K562 (cell line): Measurements from ENCODE around the gene TDRD3. TPM values are rescaled to one million over a fixed set of nuclear protein-coding genes. Genes with fewer than 3 reads are reported as not detected.

Experiments
- ATAC-seq: fragments of 200-7000 bp; cut with Tn5 transposase; 3 replicates; pipeline ENCODE4 v1.9.1; 2020; ENCODE audit warnings: moderate library complexity
- BruUV-seq: library from RNA; stranded (reverse); fragments of 400-500 nt; replicated peaks from 2 replicates; lab custom pipeline; 2021; lab: Mats Ljungman, UMichigan
- CTCF ChIA-PET: fragments of 300-600 bp; formaldehyde crosslinking; extraction: SDS; loops from one replicate; lab custom pipeline; 2021; ENCODE audit warnings: low intra/inter-chr PET ratio; lab: Yijun Ruan, JAX
- POLR2A ChIA-PET: fragments of 300-600, 350-650 bp; sonication (Branson Sonifier 250); formaldehyde crosslinking; extraction: SDS; loops from one replicate; lab custom pipeline; 2021; ENCODE audit warnings: antibody characterized with exemption, inconsistent platforms; lab: Yijun Ruan, JAX
- DNase-seq, 4 experiments: peaks; one replicate each; pipeline versions ENCODE4 v3.0.0 to v3.0.0-alpha.2; 2011 to 2018; ENCODE audit warnings: low spot score in 3 of 4, mixed read lengths in 3 of 4; ENCODE audit errors: extremely low read depth in 1 of 4
- FAIRE-seq: peaks from 2 replicates; lab custom pipeline; 2011; peaks lifted over from hg19 to GRCh38; lab: Jason Lieb, UNC
- H2AFZ ChIP-seq: 2 replicates; pipeline ENCODE4 v1.6.0; 2011; ENCODE audit warnings: low read depth, low read length, control low read depth, inconsistent platforms
- H3K27ac ChIP-seq: fragments of 200-600 bp; 3 replicates; pipeline ENCODE4 v1.8.0; 2011; ENCODE audit warnings: low read depth, mild to moderate bottlenecking, control low read depth, inconsistent platforms, low read length, moderate library complexity, mixed read lengths; ENCODE audit errors: extremely low read depth
- H3K27me3 ChIP-seq, 2 experiments: fragments of 300-600 bp in 1 of 2; 2 replicates in 1 of 2; 3 replicates in 1 of 2; pipeline versions ENCODE4 v1.6.0 to v1.8.0; 2011; ENCODE audit warnings: inconsistent platforms in 2 of 2, low read length in 2 of 2, mild to moderate bottlenecking in 1 of 2, mixed read lengths in 1 of 2, moderate library complexity in 1 of 2; ENCODE audit not compliant: control insufficient read depth in 2 of 2, insufficient read depth in 2 of 2
- H3K36me3 ChIP-seq: fragments of 300-600 bp; 3 replicates; pipeline ENCODE4 v1.8.0; 2011; ENCODE audit warnings: mild to moderate bottlenecking, low read length, inconsistent platforms; ENCODE audit not compliant: control insufficient read depth, insufficient read depth
- H3K4me1 ChIP-seq, 2 experiments: fragments of 200-600 bp in 1 of 2; replicated peaks in 1 of 2; 2 replicates in 1 of 2; 3 replicates in 1 of 2; pipeline versions ENCODE4 v1.5.1 to v1.8.0; 2011; ENCODE audit warnings: inconsistent platforms in 2 of 2, low read length in 2 of 2, mild to moderate bottlenecking in 1 of 2, mixed read lengths in 1 of 2, moderate library complexity in 1 of 2; ENCODE audit not compliant: control insufficient read depth in 2 of 2, insufficient read depth in 2 of 2
- H3K4me2 ChIP-seq: 2 replicates; pipeline ENCODE4 v1.6.1; 2011; ENCODE audit warnings: low read length, control low read depth, inconsistent platforms, mixed read lengths; ENCODE audit not compliant: insufficient read depth
- H3K4me3 ChIP-seq: fragments of 200-600 bp; sonication (generic), shearing (Covaris generic); 2 replicates; pipeline ENCODE4 v1.5.1; 2016; ENCODE audit warnings: control low read depth, inconsistent platforms
- H3K79me2 ChIP-seq: fragments of 200-600 bp; 3 replicates; pipeline ENCODE4 v1.8.0; 2011; ENCODE audit warnings: low read length, inconsistent platforms; ENCODE audit not compliant: control insufficient read depth, insufficient read depth
- H3K9ac ChIP-seq, 2 experiments: 2 replicates each; pipeline versions ENCODE4 v1.6.0 to v1.6.1; 2011; ENCODE audit warnings: low read depth in 2 of 2, low read length in 2 of 2, control low read depth in 1 of 2, inconsistent platforms in 1 of 2, mild to moderate bottlenecking in 1 of 2, mixed read lengths in 1 of 2; ENCODE audit not compliant: insufficient read depth in 1 of 2
- H3K9me1 ChIP-seq: one replicate; pipeline ENCODE4 v1.6.0; 2011; ENCODE audit warnings: inconsistent platforms, mild to moderate bottlenecking, low read length, moderate library complexity; ENCODE audit not compliant: control insufficient read depth, insufficient read depth
- H3K9me3 ChIP-seq: replicated peaks from 2 replicates; pipeline ENCODE4 v1.5.1; 2011; ENCODE audit warnings: low read depth, low read length, inconsistent platforms; ENCODE audit not compliant: control insufficient read depth, insufficient read depth
- H4K20me1 ChIP-seq: replicated peaks from 2 replicates; pipeline ENCODE4 v1.6.1; 2011; ENCODE audit warnings: low read length, inconsistent platforms, mixed read lengths; ENCODE audit not compliant: control insufficient read depth, insufficient read depth
- ADNP ChIP-seq: fragments of 200-800 bp; sonication (Bioruptor generic); IDR thresholded peaks from 2 replicates; pipeline ENCODE4 v1.6.1; 2016; ENCODE audit warnings: missing genetic modification characterization, missing compliant biosample characterization
- BACH1 ChIP-seq: fragments of 200-800 bp; sonication (Bioruptor generic); IDR thresholded peaks from 2 replicates; pipeline ENCODE4 v1.6.1; 2016; ENCODE audit warnings: missing genetic modification characterization, missing compliant biosample characterization
- BCOR ChIP-seq: fragments of 450-650 bp; IDR thresholded peaks from 2 replicates; pipeline ENCODE4 v1.6.1; 2016
- CC2D1A ChIP-seq: fragments of 450-650 bp; IDR thresholded peaks from 2 replicates; pipeline ENCODE4 v1.6.1; 2017; ENCODE audit warnings: mild to moderate bottlenecking
- COPS2 ChIP-seq: fragments of 450-650 bp; conservative IDR thresholded peaks from 2 replicates; pipeline ENCODE4 v1.6.1; 2016; ENCODE audit warnings: mild to moderate bottlenecking, moderate library complexity
- CREB1 ChIP-seq, 2 experiments: sonication (generic) in 1 of 2; formaldehyde crosslinking in 1 of 2; IDR thresholded peaks; 2 replicates each; pipeline versions ENCODE4 v1.6.1 to v1.8.0; 2012 to 2022; ENCODE audit warnings: inconsistent platforms in 1 of 2, mild to moderate bottlenecking in 1 of 2, missing genetic modification reagents in 1 of 2, moderate library complexity in 1 of 2
- EZH2 ChIP-seq: IDR thresholded peaks from 2 replicates; pipeline ENCODE4 v1.6.1; 2012; ENCODE audit warnings: low read depth, mild to moderate bottlenecking, inconsistent platforms, low read length, borderline replicate concordance
- HDAC2 ChIP-seq: fragments of 450-650 bp; IDR thresholded peaks from 2 replicates; pipeline ENCODE4 v1.6.1; 2016; ENCODE audit warnings: mild to moderate bottlenecking
- KDM1A ChIP-seq, 2 experiments: fragments of 450-650 bp; IDR thresholded peaks; 2 replicates each; pipeline ENCODE4 v1.6.1; 2016; ENCODE audit warnings: mild to moderate bottlenecking in 2 of 2
- LARP7 ChIP-seq: fragments of 450-650 bp; IDR thresholded peaks from 2 replicates; pipeline ENCODE4 v1.6.1; 2016
- RBM25 ChIP-seq: fragments of 200-400 bp; formaldehyde crosslinking; IDR thresholded peaks from 2 replicates; pipeline ENCODE4 v1.6.1; 2018; ENCODE audit warnings: low read length, low read depth, moderate library complexity; ENCODE audit not compliant: severe bottlenecking
- RCOR1 ChIP-seq, 2 experiments: IDR thresholded peaks; 2 replicates each; pipeline ENCODE4 v1.6.1; 2012; ENCODE audit warnings: low read depth in 2 of 2, low read length in 2 of 2, borderline replicate concordance in 1 of 2, improper control_type of control experiment in 1 of 2
- SMAD1 ChIP-seq: fragments of 150-350 bp; IDR thresholded peaks from 2 replicates; pipeline ENCODE4 v1.6.1; 2014; ENCODE audit warnings: low read length, low read depth; ENCODE audit not compliant: partially characterized antibody
- TEAD2 ChIP-seq: fragments of 450-650 bp; IDR thresholded peaks from 2 replicates; pipeline ENCODE4 v1.6.1; 2016; ENCODE audit warnings: missing genetic modification characterization, control low read depth, missing compliant biosample characterization
- ZNF140 ChIP-seq: fragments of 250-450 bp; sonication (Bioruptor Pico); IDR thresholded peaks from 2 replicates; pipeline ENCODE4 v1.8.0; 2021; ENCODE audit warnings: moderate library complexity, mild to moderate bottlenecking, inconsistent platforms
- ZNF444 ChIP-seq: fragments of 250-450 bp; sonication (Bioruptor Pico); IDR thresholded peaks from 2 replicates; pipeline ENCODE4 v1.4.0; 2020; ENCODE audit warnings: mild to moderate bottlenecking, moderate library complexity
- ZNF76 ChIP-seq: fragments of 250-450 bp; sonication (Bioruptor Pico); IDR thresholded peaks from 2 replicates; pipeline ENCODE4 v1.4.0; 2020; ENCODE audit warnings: mild to moderate bottlenecking, moderate library complexity, borderline replicate concordance
- WGBS: fragments of 100-300 bp; shearing (Covaris generic); methylation state at CpG from one replicate; pipeline ENCODE4 v1.1.6; 2016; ENCODE audit warnings: low coverage, mixed read lengths; ENCODE audit not compliant: insufficient coverage; ENCODE audit errors: missing lambda C conversion rate; 5-methylcytosine and 5-hydroxymethylcytosine counted together
- in situ Hi-C: fragments of 300-500 bp; cut with MboI; formaldehyde crosslinking; loops from 4 replicates; pipeline ENCODE4 v1.15.0; 2018; ENCODE audit warnings: inconsistent platforms, mixed read lengths
- intact Hi-C: fragments of 100-400 bp; cut with micrococcal nuclease; formaldehyde crosslinking; loops from 2 replicates; pipeline ENCODE4 v1.14.2; 2022
- polyA plus RNA-seq, 8 experiments: library from polyadenylated mRNA; depleted of rRNA in 4 of 8; stranded (reverse) in 5 of 8; unstranded in 3 of 8; fragments of >200 nt; fragmentation: Nextera tagmentation in 2 of 8; fragmentation: Illumina TruSeq in 1 of 8; extraction: Ambion mirVana in 2 of 8; extraction: Trizol in 1 of 8; gene quantifications; 2 replicates each; pipeline versions ENCODE4 v1.2.1 to v1.2.3, GENCODE V29; 2011 to 2014; ENCODE audit warnings: inconsistent platforms in 1 of 8, missing spikeins in 1 of 8
- total RNA-seq, 7 experiments: library from RNA; depleted of rRNA in 6 of 7; stranded (reverse); fragments of >200 nt in 6 of 7; fragmentation: Illumina TruSeq in 2 of 7; extraction: Trizol in 2 of 7; gene quantifications; 2 replicates each; pipeline versions ENCODE4 v1.2.1 to v1.2.3, GENCODE V29; 2011 to 2021; ENCODE audit warnings: low replicate concordance in 1 of 7
- TF ChIP-seq, protein P1 (sequence below): sonication (generic); formaldehyde crosslinking; IDR thresholded peaks from 2 replicates; pipeline ENCODE4 v1.8.0; 2022; ENCODE audit warnings: missing genetic modification reagents, mild to moderate bottlenecking, borderline replicate concordance
- TF ChIP-seq, protein P2 (sequence below): sonication (generic); formaldehyde crosslinking; IDR thresholded peaks from 2 replicates; pipeline ENCODE4 v1.8.0; 2022; ENCODE audit warnings: mild to moderate bottlenecking, missing genetic modification reagents
- TF ChIP-seq, protein P3 (sequence below): IDR thresholded peaks from 2 replicates; pipeline ENCODE4 v1.6.1; 2016; ENCODE audit warnings: missing genetic modification characterization, missing compliant biosample characterization

The TDRD3 gene
- total and polyA plus RNA-seq, 9 of the 15 experiments (the other 6 are each of a cell fraction or from before 2014, with no cell fraction given): 3.6 to 16.4 (median 9.5) TPM

DNA sequence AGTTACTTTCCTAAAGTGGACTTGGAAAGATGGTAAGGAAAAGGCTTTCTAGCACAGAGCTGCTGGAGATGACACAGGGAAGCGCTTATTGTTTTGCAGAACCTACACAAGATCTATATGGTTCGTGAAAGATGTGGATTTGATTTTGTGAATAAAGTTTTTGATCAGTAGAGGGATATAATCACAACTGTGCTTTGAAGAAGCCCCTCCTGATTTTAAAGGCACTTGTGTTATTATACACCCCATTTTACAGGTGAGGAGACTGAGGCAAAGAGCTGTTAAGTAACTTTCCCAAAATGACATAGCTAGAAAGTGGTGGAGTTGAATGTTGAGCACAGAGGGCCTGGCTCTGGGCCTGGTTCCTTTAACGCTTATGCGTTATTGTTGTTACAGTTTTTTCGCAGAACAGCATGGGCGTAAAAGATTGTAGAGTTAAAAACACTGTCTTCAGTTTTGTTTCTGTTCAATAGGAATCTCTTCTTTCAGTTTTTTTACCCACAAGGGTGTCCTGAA lies 1.4 kb downstream of the TDRD3 start:
- ATAC-seq: no peak
- Histone ChIP-seq H3K79me2 (peaks cover 44% of the 10 kb centered on the region), H3K4me1 (peaks cover 4 to 5% of the 10 kb centered on the region in 2 experiments; a peak in 3 of 5 replicates), H3K36me3 (no peaks in the 10 kb centered on the region), H3K4me2 (peak overlapping the region; percentile 84), H3K9ac (peak overlapping the region; percentile 78 to 91; a peak in 3 of 4 replicates), H3K9me3 (no peaks in the 10 kb centered on the region), H3K27ac (peak overlapping the region; percentile 71), H2AFZ (peak overlapping the region; percentile 82), H3K27me3 (no peaks in the 10 kb centered on the region), H4K20me1 (no peaks in the 10 kb centered on the region), H3K9me1 (no peaks in the 10 kb centered on the region), H3K4me3 (peak overlapping the region; percentile 58)
- TF ChIP-seq ZNF140 (CRISPR knock-in tag): no peak
- TF ChIP-seq, protein P1, sequence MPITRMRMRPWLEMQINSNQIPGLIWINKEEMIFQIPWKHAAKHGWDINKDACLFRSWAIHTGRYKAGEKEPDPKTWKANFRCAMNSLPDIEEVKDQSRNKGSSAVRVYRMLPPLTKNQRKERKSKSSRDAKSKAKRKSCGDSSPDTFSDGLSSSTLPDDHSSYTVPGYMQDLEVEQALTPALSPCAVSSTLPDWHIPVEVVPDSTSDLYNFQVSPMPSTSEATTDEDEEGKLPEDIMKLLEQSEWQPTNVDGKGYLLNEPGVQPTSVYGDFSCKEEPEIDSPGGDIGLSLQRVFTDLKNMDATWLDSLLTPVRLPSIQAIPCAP (CRISPR knock-in tag): no peak
- TF ChIP-seq ZNF444: no peak
- TF ChIP-seq HDAC2: 0 out of 2 replicates have a peak, but pooled peaks have one; percentile 46
- TF ChIP-seq, protein P2, sequence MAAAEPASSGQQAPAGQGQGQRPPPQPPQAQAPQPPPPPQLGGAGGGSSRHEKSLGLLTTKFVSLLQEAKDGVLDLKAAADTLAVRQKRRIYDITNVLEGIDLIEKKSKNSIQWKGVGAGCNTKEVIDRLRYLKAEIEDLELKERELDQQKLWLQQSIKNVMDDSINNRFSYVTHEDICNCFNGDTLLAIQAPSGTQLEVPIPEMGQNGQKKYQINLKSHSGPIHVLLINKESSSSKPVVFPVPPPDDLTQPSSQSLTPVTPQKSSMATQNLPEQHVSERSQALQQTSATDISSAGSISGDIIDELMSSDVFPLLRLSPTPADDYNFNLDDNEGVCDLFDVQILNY (CRISPR knock-in tag): no peak
- no peak for TF ChIP-seq COPS2
- TF ChIP-seq BACH1 (tag): no peak
- no peak for TF ChIP-seq LARP7
- TF ChIP-seq SMAD1: no peak
- no peak for TF ChIP-seq EZH2
- TF ChIP-seq CC2D1A: no peak
- TF ChIP-seq BCOR: peak; percentile 90
- TF ChIP-seq RBM25: peak; percentile 93
- no peak for TF ChIP-seq CREB1 (IDR thresholded peaks at IDR 0.05)
- TF ChIP-seq CREB1 (CRISPR knock-in tag; IDR thresholded peaks at IDR 0.05): no peak
- TF ChIP-seq, protein P3, sequence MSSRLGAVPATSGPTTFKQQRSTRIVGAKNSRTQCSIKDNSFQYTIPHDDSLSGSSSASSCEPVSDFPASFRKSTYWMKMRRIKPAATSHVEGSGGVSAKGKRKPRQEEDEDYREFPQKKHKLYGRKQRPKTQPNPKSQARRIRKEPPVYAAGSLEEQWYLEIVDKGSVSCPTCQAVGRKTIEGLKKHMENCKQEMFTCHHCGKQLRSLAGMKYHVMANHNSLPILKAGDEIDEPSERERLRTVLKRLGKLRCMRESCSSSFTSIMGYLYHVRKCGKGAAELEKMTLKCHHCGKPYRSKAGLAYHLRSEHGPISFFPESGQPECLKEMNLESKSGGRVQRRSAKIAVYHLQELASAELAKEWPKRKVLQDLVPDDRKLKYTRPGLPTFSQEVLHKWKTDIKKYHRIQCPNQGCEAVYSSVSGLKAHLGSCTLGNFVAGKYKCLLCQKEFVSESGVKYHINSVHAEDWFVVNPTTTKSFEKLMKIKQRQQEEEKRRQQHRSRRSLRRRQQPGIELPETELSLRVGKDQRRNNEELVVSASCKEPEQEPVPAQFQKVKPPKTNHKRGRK (tag): peak; percentile 27; the same call in 1 of the 2 replicates
- TF ChIP-seq KDM1A (IDR thresholded peaks at IDR 0.05): peak; percentile 38 to 57
- no peak for TF ChIP-seq ZNF76 (CRISPR knock-in tag)
- peak in 1 of 2 experiments; percentile 52; a peak in 1 of 4 replicates for TF ChIP-seq RCOR1 (IDR thresholded peaks at IDR 0.05; ENCODE audit: borderline replicate concordance in 1 of 2, low read depth in 2 of 2, low read length in 2 of 2)
- no peak for TF ChIP-seq TEAD2
- TF ChIP-seq ADNP (tag): peak; percentile 71; the same call in 1 of the 2 replicates
- intact Hi-C loops (no loop called here), in situ Hi-C loops (no loop called here)
- POLR2A ChIA-PET: no interaction called here
- WGBS: 10% methylated on average over 5 of the region's 6 CpGs
- CTCF ChIA-PET: interaction anchor here (0.6 kb wide), 1 partner anchor 1054 kb away, joined by 3 read pairs; no protein-coding TSS in a partner anchor
- no peak for DNase-seq
- no peak for FAIRE-seq
- BruUV-seq: TSS peak; percentile 55
